Stimulated activated CD4-positive, alpha-beta T cell treated with anti-CD3 and anti-CD28 coated beads, Interleukin-12 subunit alpha, Interleukin-12 subunit beta, amount 100 ng/mL, for 48 hours (primary cell): Measurements from ENCODE around the gene POLR2A.

Experiments
- DNase-seq, 3 donors: peaks; one replicate each; pipeline ENCODE4 v3.0.0-alpha.2; 2020; ENCODE audit warnings: low read depth in 2 of 3, low spot score in 1 of 3

Gene POLR2A

DNA sequence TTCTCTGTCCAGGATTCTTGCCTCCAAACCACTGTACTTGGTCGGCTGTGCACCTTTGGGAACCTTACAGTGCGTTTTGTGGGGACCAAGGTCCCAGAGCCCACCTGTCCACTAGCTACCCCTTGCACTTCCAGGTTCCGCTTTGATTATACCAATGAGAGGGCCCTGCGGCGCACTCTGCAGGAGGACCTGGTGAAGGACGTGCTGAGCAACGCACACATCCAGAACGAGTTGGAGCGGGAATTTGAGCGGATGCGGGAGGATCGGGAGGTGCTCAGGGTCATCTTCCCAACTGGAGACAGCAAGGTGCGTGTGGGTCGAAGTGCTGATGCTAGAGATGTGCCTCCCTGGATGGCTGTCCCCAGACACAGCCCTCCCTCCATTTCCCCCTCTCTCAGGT is 18.8 kb downstream of the POLR2A start:
- no peak for DNase-seq

DNA sequence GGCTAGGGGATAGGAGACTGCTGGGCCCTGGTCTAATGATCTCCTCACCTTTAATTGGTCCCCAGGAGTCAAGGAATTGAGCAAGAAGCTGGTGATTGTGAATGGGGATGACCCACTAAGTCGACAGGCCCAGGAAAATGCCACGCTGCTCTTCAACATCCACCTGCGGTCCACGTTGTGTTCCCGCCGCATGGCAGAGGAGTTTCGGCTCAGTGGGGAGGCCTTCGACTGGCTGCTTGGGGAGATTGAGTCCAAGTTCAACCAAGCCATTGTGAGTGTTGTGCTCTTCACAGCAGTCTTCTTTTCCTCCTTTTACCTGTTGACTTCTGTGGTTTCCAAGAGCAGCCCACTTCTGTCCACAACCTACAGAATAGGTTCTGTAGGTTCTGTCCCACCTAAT is 19.4 kb downstream of the POLR2A start:
- no peak for DNase-seq

DNA sequence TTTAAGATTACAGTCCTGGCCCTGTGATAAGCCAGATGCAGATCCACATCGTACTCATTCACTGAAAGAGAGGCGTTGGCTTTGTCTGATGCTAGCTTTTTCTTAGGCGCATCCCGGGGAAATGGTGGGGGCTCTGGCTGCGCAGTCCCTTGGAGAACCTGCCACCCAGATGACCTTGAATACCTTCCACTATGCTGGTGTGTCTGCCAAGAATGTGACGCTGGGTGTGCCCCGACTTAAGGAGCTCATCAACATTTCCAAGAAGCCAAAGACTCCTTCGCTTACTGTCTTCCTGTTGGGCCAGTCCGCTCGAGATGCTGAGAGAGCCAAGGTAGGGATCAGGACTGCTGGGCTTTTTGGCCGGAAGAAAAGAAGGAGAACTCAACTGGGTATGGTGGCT is 24.0 kb downstream of the POLR2A start:
- DNase-seq: no peak

DNA sequence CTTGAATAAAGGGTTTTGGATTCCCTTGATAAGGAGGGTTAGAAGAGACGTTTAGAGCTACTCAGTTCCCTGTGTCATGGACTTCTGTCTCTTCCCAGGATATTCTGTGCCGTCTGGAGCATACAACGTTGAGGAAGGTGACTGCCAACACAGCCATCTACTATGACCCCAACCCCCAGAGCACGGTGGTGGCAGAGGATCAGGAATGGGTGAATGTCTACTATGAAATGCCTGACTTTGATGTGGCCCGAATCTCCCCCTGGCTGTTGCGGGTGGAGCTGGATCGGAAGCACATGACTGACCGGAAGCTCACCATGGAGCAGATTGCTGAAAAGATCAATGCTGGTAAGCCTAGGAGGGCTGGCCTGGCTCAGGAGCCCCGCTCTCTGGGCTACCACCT is 24.7 kb downstream of the POLR2A start:
- no peak for DNase-seq

DNA sequence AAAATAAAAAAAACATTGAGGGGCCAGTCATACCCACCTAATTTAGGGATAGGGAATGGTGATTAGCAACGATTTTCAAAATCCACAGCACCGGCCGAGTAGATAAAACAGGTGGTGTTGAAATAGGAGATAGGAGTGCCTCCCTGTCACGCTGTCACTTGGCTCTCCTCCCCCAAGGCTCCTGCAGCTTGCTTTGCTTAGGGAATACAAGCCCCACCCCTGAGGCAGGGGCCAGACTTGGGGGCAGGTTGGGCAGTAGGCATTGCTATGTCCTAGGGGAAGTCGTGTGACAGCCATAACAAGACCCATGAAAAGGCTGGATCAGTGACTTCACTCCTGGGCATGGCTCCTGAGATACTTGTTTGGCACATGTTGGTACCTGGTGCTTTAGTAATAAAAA is 25.8 kb downstream of the POLR2A start:
- DNase-seq: no peak

DNA sequence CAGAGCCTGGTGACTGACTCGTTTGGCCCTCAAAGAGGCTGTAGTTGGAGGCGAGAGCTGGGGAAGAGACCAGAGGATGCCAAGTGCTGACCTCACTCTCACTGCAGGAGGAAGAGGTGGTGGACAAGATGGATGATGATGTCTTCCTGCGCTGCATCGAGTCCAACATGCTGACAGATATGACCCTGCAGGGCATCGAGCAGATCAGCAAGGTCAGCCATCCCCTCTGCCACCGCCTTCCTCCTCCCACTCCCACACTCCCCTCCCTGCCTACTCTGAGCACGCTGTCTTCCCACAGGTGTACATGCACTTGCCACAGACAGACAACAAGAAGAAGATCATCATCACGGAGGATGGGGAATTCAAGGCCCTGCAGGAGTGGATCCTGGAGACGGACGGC is 26.9 kb downstream of the POLR2A start:
- DNase-seq: no peak

DNA sequence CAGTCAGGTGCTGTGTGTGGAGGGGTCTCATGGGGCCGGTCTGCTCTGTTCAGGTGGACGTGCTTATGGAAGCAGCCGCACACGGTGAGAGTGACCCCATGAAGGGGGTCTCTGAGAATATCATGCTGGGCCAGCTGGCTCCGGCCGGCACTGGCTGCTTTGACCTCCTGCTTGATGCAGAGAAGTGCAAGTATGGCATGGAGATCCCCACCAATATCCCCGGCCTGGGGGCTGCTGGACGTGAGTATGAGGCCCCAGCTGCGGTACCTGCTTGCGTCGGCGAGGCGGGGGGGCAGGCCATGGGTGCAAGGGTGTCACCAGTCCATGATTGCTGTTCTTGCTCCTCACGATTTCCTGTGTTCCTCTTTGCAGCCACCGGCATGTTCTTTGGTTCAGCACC is 27.9 kb downstream of the POLR2A start:
- DNase-seq: no peak

DNA sequence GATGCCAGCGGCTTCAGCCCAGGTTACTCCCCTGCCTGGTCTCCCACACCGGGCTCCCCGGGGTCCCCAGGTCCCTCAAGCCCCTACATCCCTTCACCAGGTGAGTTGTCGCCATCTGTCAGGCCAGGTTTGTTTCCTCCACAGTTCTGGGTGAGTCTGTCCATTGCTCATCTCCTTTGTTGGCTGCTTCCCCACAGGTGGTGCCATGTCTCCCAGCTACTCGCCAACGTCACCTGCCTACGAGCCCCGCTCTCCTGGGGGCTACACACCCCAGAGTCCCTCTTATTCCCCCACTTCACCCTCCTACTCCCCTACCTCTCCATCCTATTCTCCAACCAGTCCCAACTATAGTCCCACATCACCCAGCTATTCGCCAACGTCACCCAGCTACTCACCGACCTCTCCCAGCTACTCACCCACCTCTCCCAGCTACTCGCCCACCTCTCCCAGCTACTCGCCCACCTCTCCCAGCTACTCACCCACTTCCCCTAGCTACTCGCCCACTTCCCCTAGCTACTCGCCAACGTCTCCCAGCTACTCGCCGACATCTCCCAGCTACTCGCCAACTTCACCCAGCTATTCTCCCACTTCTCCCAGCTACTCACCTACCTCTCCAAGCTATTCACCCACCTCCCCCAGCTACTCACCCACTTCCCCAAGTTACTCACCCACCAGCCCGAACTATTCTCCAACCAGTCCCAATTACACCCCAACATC is 28.8 kb downstream of the POLR2A start:
- no peak for DNase-seq

DNA sequence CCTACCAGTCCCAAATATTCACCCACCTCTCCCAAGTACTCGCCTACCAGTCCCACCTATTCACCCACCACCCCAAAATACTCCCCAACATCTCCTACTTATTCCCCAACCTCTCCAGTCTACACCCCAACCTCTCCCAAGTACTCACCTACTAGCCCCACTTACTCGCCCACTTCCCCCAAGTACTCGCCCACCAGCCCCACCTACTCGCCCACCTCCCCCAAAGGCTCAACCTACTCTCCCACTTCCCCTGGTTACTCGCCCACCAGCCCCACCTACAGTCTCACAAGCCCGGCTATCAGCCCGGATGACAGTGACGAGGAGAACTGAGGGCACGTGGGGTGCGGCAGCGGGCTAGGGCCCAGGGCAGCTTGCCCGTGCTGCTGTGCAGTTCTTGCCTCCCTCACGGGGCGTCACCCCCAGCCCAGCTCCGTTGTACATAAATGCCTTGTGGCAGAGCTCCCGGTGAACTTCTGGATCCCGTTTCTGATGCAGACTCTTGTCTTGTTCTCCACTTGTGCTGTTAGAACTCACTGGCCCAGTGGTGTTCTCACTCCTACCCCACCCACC is 29.8 kb downstream of the POLR2A start:
- no peak for DNase-seq

DNA sequence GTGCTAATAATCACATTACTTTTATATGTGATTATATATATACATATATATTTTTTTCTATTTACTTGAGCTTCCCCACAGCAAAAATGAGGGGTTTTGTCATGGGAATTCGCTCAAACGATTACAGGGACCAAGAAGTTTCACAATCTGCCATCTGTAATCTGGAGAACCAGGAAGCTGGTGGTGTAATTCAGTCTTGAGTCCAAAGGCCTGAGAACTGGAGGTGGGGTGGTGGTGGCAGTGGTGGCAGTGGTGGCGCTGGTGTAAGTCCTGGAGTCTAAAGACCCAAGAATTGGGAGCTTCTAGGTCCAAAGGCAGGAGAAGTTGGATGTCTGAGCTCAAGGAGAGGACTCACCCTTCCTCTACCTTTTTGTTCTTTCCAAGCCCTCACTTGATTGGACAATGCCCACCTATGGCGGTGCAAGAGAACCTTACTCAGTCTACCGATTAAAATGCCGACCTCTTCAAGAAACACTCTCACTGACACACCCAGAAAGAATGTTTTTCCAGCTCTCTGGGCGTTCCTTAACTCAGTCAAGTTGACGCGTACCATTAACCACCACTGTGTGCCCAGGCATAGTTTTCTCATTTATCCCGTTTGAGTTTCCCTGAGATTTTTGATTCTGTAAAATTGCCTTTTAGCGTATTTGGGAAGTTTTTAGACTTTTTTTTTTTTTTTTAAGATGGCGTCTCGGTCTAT is 31.9 kb downstream of the POLR2A start:
- no peak for DNase-seq

DNA sequence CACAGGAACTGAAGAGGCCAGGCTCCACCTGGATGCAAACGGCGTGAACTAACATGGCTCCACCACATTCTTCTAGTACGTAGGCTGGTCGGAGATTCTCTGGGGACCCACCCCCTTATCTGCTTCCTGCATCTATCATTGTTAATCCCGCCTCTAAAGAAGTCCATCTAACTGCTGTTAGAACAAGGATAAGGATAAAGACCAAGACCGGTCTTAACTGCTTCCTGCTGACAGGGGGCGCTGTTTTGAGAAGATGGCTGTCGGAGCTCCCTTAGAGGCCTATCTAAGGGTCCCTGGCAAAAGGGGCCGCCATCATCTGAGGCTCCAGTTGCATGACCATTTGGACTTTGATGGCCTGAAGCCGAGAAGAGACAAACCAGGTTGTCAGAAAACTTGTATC is 38.9 kb downstream of the POLR2A start:
- DNase-seq: peak; percentile 17 to 48 (median 38)

DNA sequence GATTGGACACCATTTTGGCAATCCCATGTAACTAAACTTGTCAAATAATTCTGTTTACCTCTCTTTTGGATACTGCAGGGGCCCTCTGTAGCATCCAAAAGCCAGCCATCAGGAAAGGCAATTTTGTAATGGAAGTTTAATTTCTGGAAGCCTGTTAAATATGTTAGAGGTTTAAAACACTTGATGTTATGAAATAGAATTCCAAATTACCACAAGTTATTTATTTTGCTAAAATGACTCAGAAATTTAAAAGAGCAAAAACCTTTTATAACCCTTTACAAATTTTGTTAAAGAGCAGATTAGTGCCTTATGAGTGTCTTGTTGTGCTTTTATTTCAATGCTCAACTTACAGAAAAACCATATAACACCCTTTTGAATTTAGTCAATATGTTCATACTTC is 44.7 kb downstream of the POLR2A start:
- DNase-seq: no peak

DNA sequence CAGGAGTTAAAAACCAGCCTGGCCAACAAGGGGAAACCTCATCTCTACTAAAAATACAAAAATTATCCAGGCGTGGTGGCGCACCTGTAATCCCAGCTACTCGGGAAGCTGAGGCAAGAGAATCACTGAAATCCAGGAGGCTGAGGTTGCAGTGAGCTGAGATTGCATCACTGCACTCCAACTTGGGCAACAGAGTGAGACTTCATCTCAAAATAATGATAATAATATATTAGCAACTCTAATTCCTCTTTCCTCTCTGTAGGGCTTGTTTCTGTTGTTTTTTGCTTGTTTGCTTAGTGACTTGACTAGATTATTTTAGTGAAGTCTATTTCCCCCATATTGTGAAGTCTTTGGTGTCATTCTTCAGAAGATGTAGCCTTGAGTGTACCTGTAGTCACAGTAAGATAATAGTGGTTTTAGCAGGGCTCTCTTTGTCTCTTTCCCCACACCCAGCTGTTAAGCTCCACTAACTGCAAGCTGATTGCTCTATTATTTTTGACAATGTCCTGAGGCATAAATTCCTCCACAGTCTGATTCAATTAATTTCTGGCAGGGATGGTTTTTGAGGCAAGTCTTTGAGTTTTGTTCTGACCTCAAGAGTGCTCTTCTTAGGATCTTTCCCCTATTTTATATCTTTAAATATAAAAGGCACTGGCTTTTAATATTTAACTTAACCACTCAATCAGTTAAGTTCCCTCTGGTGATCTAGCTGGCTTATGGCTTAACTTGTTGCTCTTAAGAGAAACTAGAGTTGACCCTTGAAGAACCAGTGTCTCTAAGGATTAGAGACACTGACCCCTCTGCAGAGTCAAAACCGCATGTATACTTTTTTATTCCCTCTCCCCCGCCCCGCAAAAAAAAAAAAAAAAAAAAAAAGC is 46.1 kb downstream of the POLR2A start:
- DNase-seq: no peak

DNA sequence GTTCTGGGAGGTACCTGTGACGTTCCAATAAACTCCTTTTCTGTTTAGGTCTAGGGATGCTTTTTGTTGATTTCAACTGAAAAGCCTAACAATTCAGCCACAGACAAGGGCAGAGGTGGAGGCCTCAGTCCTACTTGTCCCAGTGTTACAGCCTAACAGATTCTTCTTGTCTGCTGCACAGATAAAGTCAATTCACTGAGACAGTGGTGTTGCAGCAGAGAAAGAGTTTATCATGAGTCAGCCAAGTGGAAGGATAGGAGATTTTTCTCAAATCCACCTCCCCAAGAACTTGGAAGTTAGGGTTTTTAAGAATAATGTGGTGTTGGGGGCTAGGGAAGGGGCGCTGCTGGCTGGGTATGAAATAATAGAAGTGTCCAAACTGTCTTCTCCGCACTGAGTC is 53.9 kb downstream of the POLR2A start:
- no peak for DNase-seq

DNA sequence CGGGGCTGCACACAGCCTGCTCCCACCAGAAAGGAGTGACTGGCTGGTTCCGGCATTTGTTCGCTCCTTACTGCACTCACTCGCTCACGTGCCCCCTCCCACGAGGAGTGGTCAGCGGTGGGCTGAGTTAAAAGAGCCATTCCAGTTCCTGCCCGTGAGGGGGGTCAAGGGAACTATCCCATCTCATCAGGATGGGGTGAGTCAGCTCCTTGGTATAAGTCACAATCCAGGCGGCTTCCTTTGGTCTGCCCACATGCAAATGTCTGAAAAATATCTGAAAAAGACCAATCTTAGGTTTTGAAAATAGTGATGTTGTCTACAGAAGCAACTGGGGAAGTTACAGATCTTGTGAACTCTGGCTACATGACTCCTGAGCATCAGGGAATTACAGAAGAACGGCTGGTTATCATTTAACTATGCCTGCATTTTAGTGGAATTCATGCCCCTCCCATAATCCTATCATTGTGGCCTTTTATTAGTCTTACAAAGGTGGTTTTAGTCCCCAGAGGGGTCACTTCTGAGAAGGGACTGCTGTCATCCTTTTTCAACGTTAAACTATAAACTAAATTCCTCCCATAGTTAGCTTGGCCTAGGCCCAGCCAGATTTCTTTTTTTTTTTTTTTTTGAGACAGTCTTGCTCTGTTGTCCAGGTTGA is 54.9 kb downstream of the POLR2A start:
- no peak for DNase-seq

DNA sequence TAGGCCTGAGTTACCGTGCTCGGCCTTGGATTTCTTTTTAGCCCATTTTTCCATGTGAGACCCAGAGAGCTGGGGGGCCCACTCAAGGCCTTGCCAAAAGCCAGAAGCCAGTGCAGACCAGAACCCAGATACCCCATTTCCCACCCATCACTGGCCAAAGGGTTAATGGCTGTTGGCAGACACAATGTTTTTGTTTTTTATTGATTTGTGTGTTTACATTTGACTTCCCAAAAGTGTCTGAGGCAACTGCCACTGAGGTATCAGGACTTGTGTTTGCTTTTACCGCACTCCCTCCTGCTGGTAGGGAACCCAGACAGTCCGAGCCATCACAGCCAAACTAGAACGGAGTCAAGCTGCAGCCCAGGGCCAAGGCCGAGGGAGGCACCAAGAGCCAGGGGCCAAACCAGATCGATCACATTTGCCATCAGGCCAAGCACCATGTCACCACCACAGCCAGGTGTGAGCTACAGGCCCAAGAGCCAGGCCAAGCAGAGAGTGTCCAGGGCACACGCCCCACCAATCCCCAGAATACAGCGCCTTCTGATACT is 57.0 kb downstream of the POLR2A start:
- no peak for DNase-seq

DNA sequence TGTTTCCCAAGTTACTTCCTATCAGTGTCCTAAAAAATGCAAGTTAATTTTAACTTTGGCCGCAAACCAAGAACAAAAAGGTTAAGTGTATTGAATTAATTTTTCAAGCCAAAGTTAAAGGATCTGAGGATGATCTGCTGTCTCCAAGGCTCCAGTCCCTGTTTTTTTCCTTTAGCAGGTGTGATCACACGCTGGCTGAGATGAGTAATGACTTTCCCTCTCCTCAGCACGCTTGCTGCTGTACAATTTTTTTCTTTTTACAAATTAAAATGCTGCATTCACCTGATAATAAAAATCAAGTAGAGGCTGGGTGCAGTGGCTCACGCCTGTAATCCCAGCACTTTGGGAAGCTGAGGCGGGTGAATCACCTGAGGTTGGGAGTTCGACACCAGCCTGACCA is 60.7 kb downstream of the POLR2A start:
- DNase-seq: no peak

DNA sequence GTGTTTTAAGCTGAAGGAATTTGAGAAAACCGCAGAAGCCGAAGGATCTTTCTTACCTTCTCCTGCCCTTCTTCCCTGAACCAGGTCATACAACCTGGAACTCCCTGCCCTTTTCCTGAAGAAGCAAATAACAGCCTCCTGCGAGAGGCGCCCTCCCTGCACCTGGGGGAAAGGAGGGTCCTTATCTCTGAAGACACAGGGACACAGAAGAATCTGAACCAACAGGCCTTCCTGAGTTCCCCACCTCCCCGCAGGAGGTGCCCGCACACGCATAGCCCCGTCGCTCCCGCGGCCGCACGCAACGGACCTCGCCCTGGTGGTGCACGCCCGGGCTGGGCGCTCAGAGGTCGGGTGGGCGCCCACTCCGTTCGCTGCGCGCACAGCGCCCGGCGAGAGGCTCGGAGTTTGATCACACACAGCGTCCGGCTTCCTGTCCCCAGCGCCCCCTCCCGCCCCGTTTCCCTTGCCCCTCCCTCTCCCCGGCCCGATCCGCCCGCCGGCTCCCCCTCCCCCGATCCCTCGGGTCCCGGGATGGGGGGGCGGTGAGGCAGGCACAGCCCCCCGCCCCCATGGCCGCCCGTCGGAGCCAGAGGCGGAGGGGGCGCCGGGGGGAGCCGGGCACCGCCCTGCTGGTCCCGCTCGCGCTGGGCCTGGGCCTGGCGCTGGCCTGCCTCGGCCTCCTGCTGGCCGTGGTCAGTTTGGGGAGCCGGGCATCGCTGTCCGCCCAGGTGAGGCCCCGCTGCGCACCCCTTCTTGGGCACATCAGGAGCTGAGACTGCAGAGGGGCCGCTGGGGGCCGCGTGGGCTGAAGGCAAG is 64.6 kb downstream of the POLR2A start, which contains the start of gene TNFSF12:
Gene TNFSF12, plus strand, starts transcription at position 474 of the 816 bp plus-strand sequence. Its CDS starts 96 bp downstream, at position 570.
- DNase-seq: no peak
